GM18861 (cell line): Measurements from ENCODE around the gene EPHA2.

Source experiments
- ATAC-seq: cut with Tn5 transposase; IDR thresholded peaks from one replicate; pipeline ENCODE4 v1.9.1; 2021; ENCODE audit not compliant: unreplicated experiment

The EPHA2 gene

DNA sequence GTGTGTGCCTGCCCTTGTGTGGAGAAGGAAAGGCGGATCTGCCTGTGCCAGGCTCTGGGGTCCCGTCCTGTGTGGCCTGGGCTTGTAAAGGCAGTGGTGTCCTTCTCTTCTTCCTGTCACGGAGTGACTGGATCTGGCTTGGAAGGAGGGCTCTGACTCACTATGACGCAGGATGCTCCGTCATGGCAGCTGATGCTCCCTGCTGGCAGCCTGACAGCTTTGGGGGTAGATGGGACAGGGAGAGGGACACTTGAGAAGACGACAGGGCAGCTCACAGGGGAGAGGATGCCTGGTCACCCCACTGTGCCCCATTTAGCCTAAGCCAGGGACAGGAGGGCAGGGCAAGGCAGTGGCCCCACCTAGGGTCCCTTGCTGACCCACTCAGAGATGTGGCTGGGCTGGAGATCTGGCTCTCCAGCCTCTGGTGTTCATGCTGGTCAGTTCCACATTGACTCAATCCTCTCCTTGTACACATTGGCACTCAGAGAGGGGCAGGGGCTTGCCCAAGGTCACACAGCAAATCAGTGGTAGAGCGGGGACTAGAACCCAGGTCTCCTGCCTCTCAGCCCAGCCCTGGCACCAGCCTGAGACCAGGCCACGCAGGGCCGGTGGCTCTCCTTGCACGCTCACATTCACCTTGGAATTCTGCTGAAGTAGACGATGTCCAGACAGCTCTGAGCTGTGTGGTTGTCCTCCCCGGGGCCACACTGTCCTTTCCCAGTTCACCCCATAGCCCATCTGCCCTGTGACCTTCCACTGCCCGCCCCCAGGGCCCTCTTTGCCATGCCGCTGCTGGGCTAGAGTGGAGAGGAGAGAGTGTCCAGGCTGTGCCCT, 79.6 kb downstream of the EPHA2 start:
- no peak for ATAC-seq

DNA sequence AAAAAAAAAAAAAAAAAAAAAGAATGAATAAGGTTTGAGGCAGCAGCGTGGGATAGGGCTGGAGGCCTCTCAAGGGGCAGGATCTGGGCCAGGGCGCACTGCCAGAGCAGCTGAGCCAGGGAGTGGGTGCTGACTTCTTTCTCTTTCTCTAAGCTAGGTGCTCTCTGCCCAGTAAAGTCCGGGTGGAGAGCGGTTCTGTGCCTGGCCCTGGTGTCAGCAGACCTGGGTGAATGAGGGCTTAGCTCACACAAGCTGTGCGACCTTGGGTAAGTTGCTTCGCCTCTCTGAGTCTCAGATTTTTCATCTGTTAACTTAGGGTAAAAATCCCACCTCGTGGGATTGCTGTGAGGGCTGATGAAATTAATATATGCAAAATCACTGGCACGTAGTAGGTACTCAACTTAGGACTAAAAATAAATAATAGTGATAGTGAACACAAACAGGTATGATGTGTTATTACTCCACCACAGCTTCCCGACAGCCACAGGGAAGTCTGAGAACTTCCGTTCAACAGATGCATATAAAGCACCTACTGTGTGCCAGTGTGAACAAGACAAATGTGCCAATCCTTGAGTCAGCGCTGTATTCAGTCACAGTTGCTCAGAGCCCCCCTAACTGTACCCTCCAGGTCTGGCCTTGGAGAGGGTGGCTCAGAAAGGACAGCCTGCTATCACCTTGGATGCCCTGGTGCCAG, 80.4 kb downstream of the EPHA2 start:
- ATAC-seq = no peak
